Small intestine (tissue), 7 donors: ENCODE results near the gene GAB3. TPM values are rescaled to one million over a fixed set of nuclear protein-coding genes. Genes with fewer than 3 reads are reported as not detected.

Source experiments
- DNase-seq, 2 donors: peaks; one replicate each; pipeline versions ENCODE4 v3.0.0 to v3.0.0-alpha.2; 2013
- FAIRE-seq: peaks from 2 replicates; lab custom pipeline; 2012; peaks lifted over from hg19 to GRCh38; lab: Jason Lieb, UNC
- H3K27ac ChIP-seq, 3 donors: one replicate each; pipeline ENCODE4 v1.5.1; 2013; ENCODE audit warnings: low read length in 2 of 3, mild to moderate bottlenecking in 2 of 3, control low read depth in 1 of 3, inconsistent platforms in 1 of 3, low read depth in 1 of 3, moderate library complexity in 1 of 3
- H3K27me3 ChIP-seq, 3 donors: one replicate each; pipeline ENCODE4 v1.6.1; 2013; ENCODE audit warnings: low read length in 3 of 3, inconsistent platforms in 1 of 3; ENCODE audit not compliant: control insufficient read depth in 3 of 3, insufficient read depth in 3 of 3
- H3K36me3 ChIP-seq, 3 donors: one replicate each; pipeline ENCODE4 v1.6.1; 2013; ENCODE audit warnings: low read length in 3 of 3, inconsistent platforms in 1 of 3, low read depth in 1 of 3, mild to moderate bottlenecking in 1 of 3, moderate library complexity in 1 of 3; ENCODE audit not compliant: control insufficient read depth in 3 of 3, insufficient read depth in 2 of 3
- H3K4me1 ChIP-seq, 3 donors: one replicate each; pipeline ENCODE4 v1.6.1; 2013; ENCODE audit warnings: low read length in 2 of 3, inconsistent platforms in 1 of 3, low read depth in 1 of 3, mild to moderate bottlenecking in 1 of 3, moderate library complexity in 1 of 3; ENCODE audit not compliant: control insufficient read depth in 3 of 3, insufficient read depth in 2 of 3
- H3K4me3 ChIP-seq, 3 donors: one replicate each; pipeline ENCODE4 v1.5.1; 2013; ENCODE audit warnings: low read length in 3 of 3, control low read depth in 1 of 3, inconsistent platforms in 1 of 3, low read depth in 1 of 3, mild to moderate bottlenecking in 1 of 3, moderate library complexity in 1 of 3
- H3K9me3 ChIP-seq, 2 donors: one replicate each; pipeline ENCODE4 v1.6.1; 2013; ENCODE audit warnings: low read depth in 1 of 2, low read length in 1 of 2; ENCODE audit not compliant: control insufficient read depth in 2 of 2, insufficient read depth in 1 of 2
- WGBS, 3 donors: extraction: QIAGEN DNeasy Blood & Tissue Kit; methylation state at CpG; one replicate each; pipeline ENCODE4 v1.1.7; 2013; 5-methylcytosine and 5-hydroxymethylcytosine counted together
- polyA plus RNA-seq, 4 donors: library from polyadenylated mRNA; stranded (reverse) in 3 of 4; unstranded in 1 of 4; fragments of 200-250 nt in 3 of 4; fragments of 120-200 nt in 1 of 4; gene quantifications; one replicate each; pipeline versions ENCODE4 v1.2.1 to v1.2.3, GENCODE V29; 2013
- donor health status: healthy with polysubstance abuse.
- donor health status: control.
- donor health status: control.
- donor health status: Bipolar disorder and iron deficiency.
- donor health status: healthy.

The GAB3 gene
- polyA plus RNA-seq, 4 donors: 1.1 to 2.1 (median 1.3) TPM

- no peak for FAIRE-seq
- Histone ChIP-seq H3K4me3 (no peak overlapping the region), H3K36me3 (no peaks in the 10 kb centered on the region), H3K27me3 (no peaks in the 10 kb centered on the region), H3K27ac (no peak overlapping the region), H3K4me1 (no peaks in the 10 kb centered on the region), H3K9me3 (no peaks in the 10 kb centered on the region)
- no peak for DNase-seq
- WGBS, 3 donors: 90 to 96% (median 91%) methylated on average over 3 of the region's 3 CpGs
Observed at GRCh38 chrX:154721155-154721554, 29.7 kb downstream of the GAB3 start.

- FAIRE-seq: no peak
- H3K9me3 ChIP-seq: no peaks in the 10 kb centered on the region
- 66 to 73% (median 72%) methylated on average over 4 of the region's 4 CpGs for WGBS, 3 donors
- no peaks in the 10 kb centered on the region for H3K36me3 ChIP-seq
- no peak overlapping the region for H3K27ac ChIP-seq
- no peaks in the 10 kb centered on the region for H3K4me1 ChIP-seq
- H3K4me3 ChIP-seq: no peak overlapping the region
- no peaks in the 10 kb centered on the region for H3K27me3 ChIP-seq
- DNase-seq: no peak
Observed at GRCh38 chrX:154720067-154720466, 30.8 kb downstream of the GAB3 start.

GRCh38 chrX:154719132-154719675 is 31.7 kb downstream of the GAB3 start:
- H3K4me3 ChIP-seq: no peak overlapping the region
- no peaks in the 10 kb centered on the region for H3K9me3 ChIP-seq
- peak overlapping the region in 1 of 3 donors; percentile 30 for H3K27ac ChIP-seq
- no peaks in the 10 kb centered on the region for H3K4me1 ChIP-seq
- no peaks in the 10 kb centered on the region for H3K36me3 ChIP-seq
- 56 to 74% (median 57%) methylated on average over 5 to 6 of the region's 6 CpGs for WGBS, 3 donors
- no peaks in the 10 kb centered on the region for H3K27me3 ChIP-seq
- peak in 1 of 2 donors; percentile 29 for DNase-seq
- FAIRE-seq: no peak

- Histone ChIP-seq H3K27me3 (no peaks in the 10 kb centered on the region), H3K36me3 (no peaks in the 10 kb centered on the region), H3K4me3 (no peak overlapping the region), H3K9me3 (no peaks in the 10 kb centered on the region), H3K27ac (peak overlapping the region in 1 of 3 donors; percentile 68), H3K4me1 (no peaks in the 10 kb centered on the region)
- WGBS, 3 donors: 67 to 70% (median 68%) methylated on average over 1 of the region's 1 CpG
- DNase-seq: no peak
- no peak for FAIRE-seq
Observed at GRCh38 chrX:154718616-154719015, 32.3 kb downstream of the GAB3 start.

GRCh38 chrX:154717824-154718223 is 33.1 kb downstream of the GAB3 start:
- Histone ChIP-seq H3K27me3 (no peaks in the 10 kb centered on the region), H3K27ac (peak overlapping the region in 2 of 3 donors; percentile 22 to 68), H3K36me3 (no peaks in the 10 kb centered on the region), H3K4me3 (no peak overlapping the region), H3K9me3 (no peaks in the 10 kb centered on the region), H3K4me1 (no peaks in the 10 kb centered on the region)
- FAIRE-seq (no peak), DNase-seq (peak in 1 of 2 donors; percentile 18)
- 40 to 78% (median 51%) methylated on average over 7 of the region's 7 CpGs for WGBS, 3 donors

- Histone ChIP-seq H3K4me1 (no peaks in the 10 kb centered on the region), H3K27me3 (no peaks in the 10 kb centered on the region), H3K4me3 (no peak overlapping the region), H3K9me3 (no peaks in the 10 kb centered on the region), H3K27ac (no peak overlapping the region), H3K36me3 (peaks cover 0 to 2% (median 0%) of the 10 kb centered on the region in 3 donors)
- no peak for DNase-seq
- WGBS, 3 donors: 77 to 90% (median 89%) methylated on average over 5 of the region's 5 CpGs
- FAIRE-seq: no peak
Observed at GRCh38 chrX:154715825-154716224, 35.1 kb downstream of the GAB3 start.

GRCh38 chrX:154714925-154715324 is 36.0 kb downstream of the GAB3 start:
- 2 to 5% (median 4%) methylated on average over 2 of the region's 2 CpGs for WGBS, 3 donors
- FAIRE-seq: no peak

GRCh38 chrX:154712781-154713740 is 37.8 kb downstream of the GAB3 start:
- peak overlapping the region in 1 of 3 donors; percentile 16 for H3K27ac ChIP-seq
- no peak overlapping the region for H3K4me3 ChIP-seq
- no peaks in the 10 kb centered on the region for H3K9me3 ChIP-seq
- 58 to 80% (median 64%) methylated on average over 7 of the region's 7 CpGs for WGBS, 3 donors
- H3K27me3 ChIP-seq: no peaks in the 10 kb centered on the region
- H3K4me1 ChIP-seq: no peaks in the 10 kb centered on the region
- no peak for FAIRE-seq
- peaks cover 0 to 2% (median 0%) of the 10 kb centered on the region in 3 donors for H3K36me3 ChIP-seq
- peak in 1 of 2 donors; percentile 26 for DNase-seq

More at GRCh38 chrX:154714925-154715324, 36.0 kb downstream of the GAB3 start:
- no peaks in the 10 kb centered on the region for H3K9me3 ChIP-seq
- peaks cover 0 to 2% (median 0%) of the 10 kb centered on the region in 3 donors for H3K36me3 ChIP-seq
- DNase-seq: peak; percentile 44 to 48
- no peaks in the 10 kb centered on the region for H3K4me1 ChIP-seq
- no peak overlapping the region for H3K4me3 ChIP-seq
- no peaks in the 10 kb centered on the region for H3K27me3 ChIP-seq
- no peak overlapping the region for H3K27ac ChIP-seq
